Stimulated activated naive B cell treated with anti-CD40 and anti-IgM and Interleukin-4, amounts not matched to agents 10 μg/mL and 1 μg/mL and 100 μg/mL, for 72 hours (primary cell): ENCODE results near the gene H2BK1.

Experiments used
- ATAC-seq, 2 donors: fragments of 150-1000 bp; cut with Tn5 transposase; replicated peaks; 2 replicates each; pipeline ENCODE4 v1.10.0; 2021; ENCODE audit warnings: moderate library complexity in 1 of 2
- DNase-seq: peaks from one replicate; pipeline ENCODE4 v3.0.0; 2021
- H3K27ac Mint-ChIP-seq: one replicate; pipeline ENCODE4 v1.8.0; 2022; ENCODE audit warnings: mild to moderate bottlenecking, mixed read lengths
- H3K27me3 Mint-ChIP-seq, 2 donors: one replicate each; pipeline ENCODE4 v1.8.0; 2022; ENCODE audit warnings: mixed read lengths in 2 of 2
- H3K36me3 Mint-ChIP-seq, 2 donors: one replicate each; pipeline ENCODE4 v1.8.0; 2022; ENCODE audit warnings: mixed read lengths in 2 of 2, mild to moderate bottlenecking in 1 of 2
- H3K4me1 Mint-ChIP-seq, 2 donors: one replicate each; pipeline ENCODE4 v1.8.0; 2022; ENCODE audit warnings: mixed read lengths in 2 of 2, mild to moderate bottlenecking in 1 of 2
- H3K4me3 Mint-ChIP-seq, 2 donors: one replicate each; pipeline ENCODE4 v1.8.0; 2022; ENCODE audit warnings: mild to moderate bottlenecking in 2 of 2, mixed read lengths in 2 of 2, moderate library complexity in 1 of 2
- H3K9me3 Mint-ChIP-seq, 2 donors: one replicate each; pipeline ENCODE4 v1.8.0; 2022; ENCODE audit warnings: mixed read lengths in 2 of 2, mild to moderate bottlenecking in 1 of 2

Gene H2BK1

GRCh38 chr7:151210087-151210854, at the start of gene H2BK1:
TSS of gene H2BK1 (minus strand) at chr7:151210488. CDS start at chr7:151210318, 170 bp downstream.
- DNase-seq (no peak), ATAC-seq (no peak)
- Mint-ChIP-seq H3K9me3 (no peaks in the 10 kb centered on the region), H3K4me1 (no peaks in the 10 kb centered on the region), H3K36me3 (peaks cover 26 to 38% of the 10 kb centered on the region in 2 donors), H3K4me3 (no peak within 1 kb of the TSS), H3K27ac (no peak within 1 kb of the TSS), H3K27me3 (peaks cover under 1 to 7% of the 10 kb centered on the region in 2 donors)

GRCh38 chr7:151257990-151258389, 47.7 kb upstream of the H2BK1 start:
- ATAC-seq: no peak
- H3K4me3 Mint-ChIP-seq: no peak overlapping the region
- no peaks in the 10 kb centered on the region for H3K36me3 Mint-ChIP-seq

GRCh38 chr7:151256410-151257045, 46.2 kb upstream of the H2BK1 start:
- Mint-ChIP-seq H3K4me3 (no peak overlapping the region), H3K9me3 (no peaks in the 10 kb centered on the region), H3K27me3 (peaks cover 71 to 79% of the 10 kb centered on the region in 2 donors), H3K4me1 (peaks cover 4 to 9% of the 10 kb centered on the region in 2 donors), H3K27ac (no peak overlapping the region), H3K36me3 (no peaks in the 10 kb centered on the region)
- ATAC-seq (no peak), DNase-seq (no peak)

More at GRCh38 chr7:151257990-151258389, 47.7 kb upstream of the H2BK1 start:
- Mint-ChIP-seq H3K27me3 (peaks cover 66 to 79% of the 10 kb centered on the region in 2 donors), H3K4me1 (no peaks in the 10 kb centered on the region), H3K9me3 (no peaks in the 10 kb centered on the region), H3K27ac (no peak overlapping the region)
- no peak for DNase-seq

GRCh38 chr7:151255390-151255789, 45.1 kb upstream of the H2BK1 start:
- H3K27ac Mint-ChIP-seq: no peak overlapping the region
- H3K4me3 Mint-ChIP-seq: no peak overlapping the region
- H3K9me3 Mint-ChIP-seq: no peaks in the 10 kb centered on the region
- peaks cover 73 to 82% of the 10 kb centered on the region in 2 donors for H3K27me3 Mint-ChIP-seq
- peaks cover 13 to 19% of the 10 kb centered on the region in 2 donors for H3K4me1 Mint-ChIP-seq
- ATAC-seq (no peak), DNase-seq (no peak)
- no peaks in the 10 kb centered on the region for H3K36me3 Mint-ChIP-seq

- Mint-ChIP-seq H3K27me3 (peaks cover 73 to 81% of the 10 kb centered on the region in 2 donors), H3K27ac (no peak overlapping the region), H3K9me3 (no peaks in the 10 kb centered on the region), H3K4me1 (peaks cover 14 to 23% of the 10 kb centered on the region in 2 donors), H3K36me3 (no peaks in the 10 kb centered on the region), H3K4me3 (no peak overlapping the region)
- DNase-seq (no peak), ATAC-seq (no peak)
Measured at GRCh38 chr7:151254851-151255250, 44.6 kb upstream of the H2BK1 start.

GRCh38 chr7:151254316-151254715, 44.0 kb upstream of the H2BK1 start:
- no peak overlapping the region for H3K4me3 Mint-ChIP-seq
- H3K4me1 Mint-ChIP-seq: peaks cover 16 to 26% of the 10 kb centered on the region in 2 donors
- peaks cover 77 to 83% of the 10 kb centered on the region in 2 donors for H3K27me3 Mint-ChIP-seq
- no peaks in the 10 kb centered on the region for H3K9me3 Mint-ChIP-seq
- no peaks in the 10 kb centered on the region for H3K36me3 Mint-ChIP-seq
- no peak overlapping the region for H3K27ac Mint-ChIP-seq
- DNase-seq (no peak), ATAC-seq (no peak)

- H3K27ac Mint-ChIP-seq: no peak overlapping the region
- DNase-seq (no peak), ATAC-seq (no peak)
- peaks cover 75 to 82% of the 10 kb centered on the region in 2 donors for H3K27me3 Mint-ChIP-seq
- no peak overlapping the region for H3K4me3 Mint-ChIP-seq
- H3K4me1 Mint-ChIP-seq: peaks cover 21 to 34% of the 10 kb centered on the region in 2 donors
- no peaks in the 10 kb centered on the region for H3K36me3 Mint-ChIP-seq
- H3K9me3 Mint-ChIP-seq: no peaks in the 10 kb centered on the region
Measured at GRCh38 chr7:151252961-151253711, 42.8 kb upstream of the H2BK1 start.

GRCh38 chr7:151252561-151252835, 42.2 kb upstream of the H2BK1 start:
- H3K36me3 Mint-ChIP-seq: no peaks in the 10 kb centered on the region
- DNase-seq (no peak), ATAC-seq (no peak)
- no peak overlapping the region for H3K27ac Mint-ChIP-seq
- H3K27me3 Mint-ChIP-seq: peaks cover 73 to 82% of the 10 kb centered on the region in 2 donors
- H3K4me3 Mint-ChIP-seq: peak overlapping the region; percentile 72 to 74
- H3K9me3 Mint-ChIP-seq: no peaks in the 10 kb centered on the region
- H3K4me1 Mint-ChIP-seq: peaks cover 26 to 40% of the 10 kb centered on the region in 2 donors

GRCh38 chr7:151251689-151252560, 41.6 kb upstream of the H2BK1 start:
- H3K27ac Mint-ChIP-seq: peak overlapping the region; percentile 33
- DNase-seq (no peak), ATAC-seq (peak in 1 of 2 donors; percentile 29)
- H3K9me3 Mint-ChIP-seq: no peaks in the 10 kb centered on the region
- peaks cover 71 to 82% of the 10 kb centered on the region in 2 donors for H3K27me3 Mint-ChIP-seq
- H3K4me1 Mint-ChIP-seq: peaks cover 27 to 44% of the 10 kb centered on the region in 2 donors
- peak overlapping the region; percentile 72 to 74 for H3K4me3 Mint-ChIP-seq
- no peaks in the 10 kb centered on the region for H3K36me3 Mint-ChIP-seq

GRCh38 chr7:151251328-151251688, 41.0 kb upstream of the H2BK1 start:
- H3K4me3 Mint-ChIP-seq: peak overlapping the region; percentile 56 to 72
- ATAC-seq (no peak), DNase-seq (no peak)
- no peaks in the 10 kb centered on the region for H3K36me3 Mint-ChIP-seq
- no peak overlapping the region for H3K27ac Mint-ChIP-seq
- H3K4me1 Mint-ChIP-seq: peaks cover 31 to 50% of the 10 kb centered on the region in 2 donors
- H3K27me3 Mint-ChIP-seq: peaks cover 71 to 82% of the 10 kb centered on the region in 2 donors
- no peaks in the 10 kb centered on the region for H3K9me3 Mint-ChIP-seq

- ATAC-seq (no peak), DNase-seq (no peak)
- Mint-ChIP-seq H3K9me3 (no peaks in the 10 kb centered on the region), H3K36me3 (no peaks in the 10 kb centered on the region), H3K4me1 (peaks cover 34 to 54% of the 10 kb centered on the region in 2 donors), H3K27me3 (peaks cover 71 to 81% of the 10 kb centered on the region in 2 donors), H3K4me3 (peak overlapping the region; percentile 56 to 72), H3K27ac (no peak overlapping the region)
Measured at GRCh38 chr7:151250181-151251132, 40.2 kb upstream of the H2BK1 start.

- H3K4me3 Mint-ChIP-seq: peak overlapping the region in 1 of 2 donors; percentile 83
- H3K27ac Mint-ChIP-seq: peak overlapping the region; percentile 42
- ATAC-seq (no peak), DNase-seq (no peak)
- H3K36me3 Mint-ChIP-seq: no peaks in the 10 kb centered on the region
- H3K4me1 Mint-ChIP-seq: peaks cover 38 to 59% of the 10 kb centered on the region in 2 donors
- no peaks in the 10 kb centered on the region for H3K9me3 Mint-ChIP-seq
- H3K27me3 Mint-ChIP-seq: peaks cover 65 to 73% of the 10 kb centered on the region in 2 donors
Measured at GRCh38 chr7:151249732-151250072, 39.4 kb upstream of the H2BK1 start.
